GM21529 (cell line): ENCODE measurements around the gene SNRPA.
"Not testable (repeated sequence)": the region's sequence is repeated elsewhere in the genome, so short reads cannot be mapped to it uniquely, and the experiment has no call there.

Source experiments
- ATAC-seq: cut with Tn5 transposase; IDR thresholded peaks from one replicate; pipeline ENCODE4 v1.9.1; 2021; ENCODE audit not compliant: unreplicated experiment

The SNRPA gene

DNA sequence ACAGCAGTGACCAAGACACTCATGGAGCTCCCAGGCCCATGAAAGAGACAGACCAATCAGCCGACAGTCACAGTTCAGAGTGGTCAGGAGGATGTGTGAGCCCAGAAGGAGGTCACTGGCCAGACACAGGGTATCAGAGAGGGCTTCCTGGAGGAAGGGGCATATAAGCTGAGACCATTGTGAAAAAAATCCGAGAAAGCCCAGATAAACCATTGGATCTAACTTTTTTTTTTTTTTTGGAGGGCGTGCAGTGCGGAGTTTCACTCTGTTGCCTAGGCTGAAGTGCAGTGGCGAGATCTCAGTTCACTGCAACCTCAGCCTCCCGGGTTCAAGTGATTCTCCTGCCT lies 29.9 kb upstream of the SNRPA start:
- ATAC-seq = no peak

DNA sequence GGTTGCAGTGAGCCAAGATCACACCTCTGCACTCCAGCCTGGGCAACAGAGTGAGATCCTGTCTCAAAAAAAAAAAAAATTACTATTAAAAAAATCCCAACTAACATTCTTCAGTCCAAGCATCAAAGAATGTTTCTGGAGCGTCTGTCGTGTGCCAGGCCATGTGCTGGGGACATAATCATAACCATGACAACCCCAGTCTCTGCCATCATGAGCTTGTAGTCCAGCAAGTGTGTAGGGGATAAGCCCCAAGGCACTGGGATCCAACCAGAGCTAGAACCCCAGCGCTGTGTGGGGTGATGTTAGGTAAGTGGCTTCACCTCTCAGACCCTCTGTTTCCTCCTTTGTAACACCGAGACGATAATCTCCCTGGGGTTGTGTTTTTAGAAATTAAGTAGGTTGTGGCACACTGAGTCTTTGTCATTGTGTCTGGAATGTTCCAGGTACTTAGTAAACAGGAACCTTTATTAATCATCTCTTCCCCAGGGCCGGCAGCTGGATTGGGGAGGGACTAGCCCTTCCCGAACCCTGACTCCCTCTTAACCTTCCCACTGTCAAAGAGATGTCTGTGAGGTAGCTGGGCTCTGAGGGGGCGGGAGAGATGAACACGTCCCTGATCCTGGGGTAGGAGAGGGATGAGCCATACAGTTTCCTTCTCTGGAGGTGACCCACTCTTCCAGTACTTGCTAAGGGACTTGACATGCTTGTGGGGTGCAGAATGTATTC lies 28.9 kb upstream of the SNRPA start:
- ATAC-seq = no peak

DNA sequence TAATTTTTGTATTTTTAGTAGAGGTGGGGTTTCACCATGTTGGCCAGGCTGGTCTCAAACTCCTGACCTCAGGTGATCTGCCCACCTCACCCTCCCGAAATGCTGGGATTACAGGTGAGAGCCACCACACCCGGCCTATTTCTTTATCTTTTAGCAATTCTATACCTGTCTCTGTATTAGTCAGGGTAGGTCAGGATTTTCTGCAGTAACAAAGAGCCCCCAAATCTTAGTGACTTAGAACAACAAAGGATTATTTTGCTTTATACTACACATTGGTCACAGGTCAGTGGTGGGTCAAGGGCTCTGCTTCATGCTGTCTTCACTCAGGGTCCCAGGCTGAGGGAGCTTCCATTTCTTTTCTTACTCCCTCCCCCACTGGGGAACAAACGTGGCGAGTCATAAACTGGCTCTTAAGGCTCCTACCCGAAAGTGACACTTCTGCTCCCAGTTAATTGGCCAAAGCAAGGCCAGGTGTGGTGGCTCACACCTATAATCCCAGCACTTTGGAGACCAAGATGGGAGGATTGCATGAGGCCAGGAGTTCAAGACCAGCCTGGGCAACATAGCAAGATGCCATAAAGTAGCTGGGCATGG lies 27.2 kb upstream of the SNRPA start:
- ATAC-seq = no peak

DNA sequence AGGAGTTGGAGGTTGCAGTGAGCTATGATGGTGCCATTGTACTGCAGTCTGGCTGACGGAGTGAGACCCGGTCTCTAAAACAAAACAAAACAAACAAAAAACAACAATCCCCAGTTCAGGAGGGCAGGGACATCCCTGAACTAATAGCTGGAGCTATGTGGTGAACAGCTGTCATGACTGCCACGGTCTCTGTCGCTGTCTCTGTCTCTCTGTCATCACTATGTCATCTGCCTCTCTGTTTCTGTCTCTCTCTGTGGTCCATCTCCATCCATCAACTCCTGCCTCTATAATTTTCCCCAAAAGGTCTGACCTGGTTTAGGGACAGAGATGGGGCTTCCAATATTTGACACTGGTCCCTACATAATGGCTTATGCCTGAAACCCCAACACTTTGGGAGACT lies 26.7 kb upstream of the SNRPA start:
- no peak for ATAC-seq

DNA sequence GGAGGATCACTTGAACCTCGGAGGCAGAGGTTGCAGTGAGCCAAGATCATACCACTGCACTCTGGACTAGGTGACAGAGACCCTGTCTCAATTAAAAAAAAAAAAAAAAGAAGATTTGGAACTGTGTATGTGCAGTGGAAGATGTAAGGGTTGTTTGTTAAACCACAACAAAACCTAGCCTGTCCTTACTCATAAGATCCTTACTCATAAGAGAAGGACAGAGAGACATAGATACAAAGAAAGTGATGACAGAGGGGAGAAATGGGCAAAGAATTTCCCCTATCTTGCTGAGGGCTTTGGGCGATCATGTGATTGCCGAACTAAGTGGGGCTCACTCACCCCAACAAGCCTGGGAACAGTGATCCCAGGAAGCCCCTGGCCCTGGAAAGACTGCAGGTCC lies 26.1 kb upstream of the SNRPA start:
- ATAC-seq = no peak

DNA sequence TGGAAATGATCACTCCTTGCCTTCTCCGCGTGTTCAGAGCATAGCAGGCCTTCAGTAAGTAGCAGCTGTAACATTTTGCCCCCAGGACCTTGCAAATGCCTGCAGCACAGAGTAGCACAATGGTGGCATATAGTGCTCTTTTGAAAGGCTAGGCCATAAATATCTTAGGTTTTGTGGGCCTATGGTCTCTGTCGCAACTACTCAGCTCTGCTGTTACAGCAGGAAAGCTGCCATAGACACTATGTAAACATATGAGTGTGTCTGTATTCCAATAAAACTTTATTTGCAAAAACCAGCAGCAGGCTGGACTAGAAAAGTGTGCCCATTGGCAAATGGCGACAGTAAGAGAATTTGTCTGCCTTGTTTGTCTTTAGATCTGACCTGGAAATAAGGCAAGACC lies 24.7 kb upstream of the SNRPA start:
- no peak for ATAC-seq

DNA sequence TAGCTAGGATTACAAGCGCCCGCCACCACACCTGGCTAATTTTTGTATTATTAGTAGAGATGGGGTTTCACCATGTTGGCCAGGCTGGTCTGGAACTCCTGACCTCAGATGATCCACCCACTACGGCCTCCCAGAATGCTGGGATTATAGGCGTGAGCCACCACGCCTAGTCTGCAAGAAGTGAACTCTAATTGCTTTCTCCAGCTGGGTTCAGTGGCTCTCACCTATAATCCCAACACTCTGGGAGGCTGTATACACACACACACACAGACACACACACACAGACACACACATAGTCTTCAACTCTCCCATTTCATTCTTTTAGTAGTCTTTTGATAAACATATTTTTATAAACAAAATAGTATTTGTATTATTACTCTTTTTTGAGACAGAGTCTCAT lies 20.9 kb upstream of the SNRPA start:
- ATAC-seq = not testable (repeated sequence)

DNA sequence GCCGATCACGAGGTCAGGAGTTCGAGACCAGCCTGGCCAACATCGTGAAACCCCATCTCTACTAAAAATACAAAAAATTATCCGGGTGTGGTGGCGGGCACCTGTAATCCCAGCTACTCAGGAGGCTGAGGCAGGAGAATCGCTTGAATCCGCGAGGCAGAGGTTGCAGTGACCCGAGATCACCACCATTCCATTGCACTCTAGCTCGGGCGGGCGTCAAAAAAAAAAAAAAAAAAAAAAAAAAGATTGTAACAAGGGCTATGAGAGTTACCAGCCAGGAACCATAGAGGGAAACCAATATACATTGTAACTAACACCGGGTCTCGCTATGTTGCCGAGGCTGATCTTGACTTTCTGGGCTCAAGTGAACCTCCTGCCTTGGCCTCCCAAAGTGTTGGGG lies 18.7 kb upstream of the SNRPA start:
- ATAC-seq = not testable (repeated sequence)

DNA sequence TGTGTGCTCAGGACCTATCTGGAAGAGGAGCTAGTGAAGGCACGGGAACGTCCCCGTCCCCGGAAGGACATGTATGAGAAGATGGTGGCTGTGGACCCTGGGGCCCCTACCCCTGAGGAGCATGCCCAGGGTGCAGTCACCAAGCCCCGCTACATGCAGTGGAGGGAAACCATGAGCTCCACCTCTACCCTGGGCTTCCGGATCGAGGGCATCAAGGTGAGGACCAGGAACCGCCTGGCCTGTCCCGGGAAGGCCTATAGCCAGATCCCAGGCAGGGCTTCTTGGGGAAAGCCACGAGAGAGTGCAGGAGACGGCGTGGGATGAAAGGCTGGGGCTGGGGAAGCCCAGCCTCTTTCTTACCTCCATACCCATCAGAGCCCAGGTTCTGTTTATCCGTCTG lies 17.9 kb upstream of the SNRPA start:
- no peak for ATAC-seq

DNA sequence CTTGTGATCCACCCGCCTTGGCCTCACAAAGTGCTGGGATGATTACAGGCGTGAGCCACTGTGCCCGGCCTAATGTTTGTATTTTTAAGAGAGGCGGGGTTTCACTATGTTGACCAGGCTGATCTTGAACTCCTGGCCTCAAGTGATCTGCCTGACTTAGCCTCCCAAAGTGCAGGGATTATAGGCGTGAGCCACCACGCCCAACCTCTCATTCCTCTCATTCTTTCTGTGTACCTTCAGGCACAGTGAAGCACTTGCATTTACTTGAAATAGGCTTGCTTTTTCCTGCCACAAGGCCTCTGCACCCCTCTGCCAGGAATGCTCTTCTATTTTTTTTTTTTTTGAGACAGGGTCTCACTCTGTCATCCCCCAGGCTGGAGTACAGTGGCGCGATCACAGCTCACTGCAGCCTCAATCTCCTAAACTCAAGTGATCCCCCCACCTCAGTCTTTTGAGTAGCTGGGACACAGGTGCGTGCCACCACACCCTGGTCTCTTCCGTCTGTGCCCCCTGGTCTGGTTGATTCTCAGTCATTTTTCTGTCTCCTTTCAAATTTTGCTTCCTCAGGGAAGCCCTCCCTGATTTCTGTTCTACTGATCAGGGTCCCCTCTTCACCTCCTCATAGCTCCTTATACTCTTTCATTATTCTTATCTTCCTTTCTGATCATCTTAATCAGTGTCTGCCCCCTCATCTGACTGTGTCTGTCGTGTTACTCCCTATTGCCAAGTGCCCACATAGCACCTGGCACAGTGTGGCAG lies 15.8 kb upstream of the SNRPA start:
- no peak for ATAC-seq

DNA sequence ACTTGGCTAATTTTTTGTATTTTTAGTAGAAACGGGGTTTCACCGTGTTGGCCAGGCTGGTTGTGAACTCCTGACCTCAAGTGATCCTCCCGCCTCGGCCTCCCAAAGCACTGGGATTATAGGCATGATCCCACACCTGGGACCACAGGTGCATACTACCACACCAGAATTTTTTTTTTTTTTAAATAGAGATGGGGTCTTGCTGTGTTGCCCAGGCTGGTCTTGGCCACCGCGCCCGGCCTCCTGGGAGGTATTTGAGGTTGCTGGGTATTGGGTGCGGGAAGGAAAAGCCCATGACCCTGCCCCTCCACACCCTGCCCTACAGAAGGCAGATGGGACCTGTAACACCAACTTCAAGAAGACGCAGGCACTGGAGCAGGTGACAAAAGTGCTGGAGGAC lies 14.3 kb upstream of the SNRPA start:
- no peak for ATAC-seq

DNA sequence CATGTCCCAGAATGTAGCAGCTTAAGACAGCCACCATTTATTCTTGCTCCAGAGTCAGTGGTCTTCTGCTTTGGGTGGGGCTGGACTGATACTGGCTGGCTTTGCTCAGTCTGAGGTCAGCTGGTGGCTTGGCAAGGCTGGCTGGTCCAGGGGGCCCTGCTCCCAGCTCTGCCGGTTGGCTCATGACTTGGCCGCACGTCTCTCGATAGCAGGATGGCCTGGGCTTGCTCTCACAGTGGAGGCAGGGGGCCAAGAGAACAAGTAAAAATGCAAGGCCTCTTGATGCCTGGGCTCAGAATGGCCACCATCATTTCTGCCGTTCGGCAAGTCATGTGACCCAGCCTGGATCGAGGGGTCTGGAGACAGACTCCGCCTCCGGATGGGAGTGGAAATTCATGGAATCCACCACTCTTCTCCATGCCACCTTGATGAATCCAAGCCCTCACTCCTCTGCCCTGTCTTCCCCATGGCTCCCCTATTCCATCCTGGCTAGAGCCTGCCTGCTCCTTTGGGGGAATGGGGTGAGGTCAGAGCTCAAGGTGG lies 13.8 kb upstream of the SNRPA start:
- ATAC-seq = no peak

DNA sequence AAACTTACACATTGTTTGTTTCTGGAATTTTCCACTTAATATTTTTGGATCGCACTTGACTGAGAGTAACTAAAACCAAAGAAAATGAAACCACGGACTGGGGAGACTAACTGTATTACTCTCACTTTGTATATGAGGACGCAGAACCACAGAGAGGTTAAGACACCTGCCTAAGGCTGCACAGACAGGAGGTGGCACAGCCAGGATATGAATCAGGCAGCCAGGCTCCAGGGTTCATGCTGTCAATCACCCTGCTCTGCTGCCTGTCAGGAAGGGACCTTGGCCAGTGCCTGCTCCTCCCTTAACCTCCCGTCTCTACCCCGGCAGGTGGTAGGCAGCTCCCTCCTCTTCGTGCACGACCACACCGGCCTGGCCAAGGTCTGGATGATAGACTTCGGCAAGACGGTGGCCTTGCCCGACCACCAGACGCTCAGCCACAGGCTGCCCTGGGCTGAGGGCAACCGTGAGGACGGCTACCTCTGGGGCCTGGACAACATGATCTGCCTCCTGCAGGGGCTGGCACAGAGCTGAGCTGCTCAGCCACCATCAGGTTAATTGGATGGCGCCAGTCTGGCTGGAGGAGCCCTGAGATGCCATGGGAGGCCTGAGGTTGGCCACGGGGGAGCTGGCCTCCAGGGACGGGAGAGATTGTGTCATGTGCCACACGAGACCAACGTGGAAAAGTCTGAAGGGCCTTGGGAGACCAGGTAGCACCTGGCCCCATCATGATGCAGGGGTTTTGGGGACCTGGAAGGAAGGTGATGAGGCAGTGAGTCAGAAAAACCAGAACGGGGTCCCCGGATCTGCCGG lies 11.8 kb upstream of the SNRPA start:
- no peak for ATAC-seq

DNA sequence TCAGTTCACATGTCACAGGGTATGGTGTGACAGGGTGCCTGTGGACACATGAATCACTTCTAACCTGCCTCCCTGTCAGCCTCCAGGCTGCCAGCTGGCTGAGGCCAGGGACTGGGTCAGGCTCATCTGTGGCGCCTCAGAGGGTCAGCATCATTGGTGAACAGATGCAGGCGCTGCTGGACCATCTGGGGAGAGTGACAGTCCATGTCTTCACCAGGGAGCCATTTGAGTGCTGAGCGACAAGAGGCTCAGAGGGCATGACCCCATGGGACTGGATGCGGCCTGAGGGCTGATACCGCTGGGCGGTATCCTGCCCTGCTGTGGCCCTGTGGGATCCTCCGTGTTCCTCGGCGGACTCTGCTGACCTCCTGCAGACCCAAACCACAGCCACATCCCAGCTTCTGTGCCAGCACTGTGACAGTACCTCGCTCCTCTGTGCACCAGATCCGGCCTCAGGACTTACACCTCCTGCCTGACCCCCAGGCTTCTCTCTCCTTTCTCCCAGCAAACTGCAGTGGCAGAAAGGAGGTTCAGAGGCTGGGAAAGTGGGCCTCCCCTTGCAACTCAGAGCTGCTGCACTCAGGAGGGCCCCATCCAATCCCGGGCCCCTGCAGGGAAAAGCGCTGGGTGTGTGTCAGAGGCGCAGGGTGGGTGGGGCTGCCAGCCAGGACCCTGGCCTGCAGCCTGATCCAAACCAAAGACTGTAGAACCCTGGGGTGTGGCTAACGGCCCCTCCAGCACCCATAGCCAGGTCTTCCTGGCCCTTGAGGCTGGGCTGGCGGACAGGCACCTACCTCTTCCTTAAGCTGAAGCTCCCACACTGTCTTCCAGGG lies 10.9 kb upstream of the SNRPA start:
- ATAC-seq = no peak

DNA sequence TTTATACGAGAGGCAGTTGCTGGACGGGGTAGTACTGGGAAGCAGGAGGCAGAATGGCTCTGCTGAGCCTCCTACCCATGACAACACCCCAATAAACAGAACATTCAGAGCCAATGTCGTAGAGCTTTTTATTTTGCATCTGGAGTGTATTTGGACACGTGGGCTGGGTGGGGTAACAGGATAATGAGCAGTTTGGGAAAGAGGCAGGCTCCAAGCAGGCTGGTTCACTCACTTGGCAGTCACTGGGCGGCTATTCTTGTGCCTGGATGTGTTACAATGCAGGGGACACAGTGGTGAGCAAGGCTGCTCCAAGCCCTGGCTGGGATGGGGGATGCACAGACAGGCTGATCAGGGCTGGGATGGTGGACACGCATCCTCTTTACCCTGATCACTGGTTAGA lies 10.3 kb upstream of the SNRPA start:
- ATAC-seq = no peak

DNA sequence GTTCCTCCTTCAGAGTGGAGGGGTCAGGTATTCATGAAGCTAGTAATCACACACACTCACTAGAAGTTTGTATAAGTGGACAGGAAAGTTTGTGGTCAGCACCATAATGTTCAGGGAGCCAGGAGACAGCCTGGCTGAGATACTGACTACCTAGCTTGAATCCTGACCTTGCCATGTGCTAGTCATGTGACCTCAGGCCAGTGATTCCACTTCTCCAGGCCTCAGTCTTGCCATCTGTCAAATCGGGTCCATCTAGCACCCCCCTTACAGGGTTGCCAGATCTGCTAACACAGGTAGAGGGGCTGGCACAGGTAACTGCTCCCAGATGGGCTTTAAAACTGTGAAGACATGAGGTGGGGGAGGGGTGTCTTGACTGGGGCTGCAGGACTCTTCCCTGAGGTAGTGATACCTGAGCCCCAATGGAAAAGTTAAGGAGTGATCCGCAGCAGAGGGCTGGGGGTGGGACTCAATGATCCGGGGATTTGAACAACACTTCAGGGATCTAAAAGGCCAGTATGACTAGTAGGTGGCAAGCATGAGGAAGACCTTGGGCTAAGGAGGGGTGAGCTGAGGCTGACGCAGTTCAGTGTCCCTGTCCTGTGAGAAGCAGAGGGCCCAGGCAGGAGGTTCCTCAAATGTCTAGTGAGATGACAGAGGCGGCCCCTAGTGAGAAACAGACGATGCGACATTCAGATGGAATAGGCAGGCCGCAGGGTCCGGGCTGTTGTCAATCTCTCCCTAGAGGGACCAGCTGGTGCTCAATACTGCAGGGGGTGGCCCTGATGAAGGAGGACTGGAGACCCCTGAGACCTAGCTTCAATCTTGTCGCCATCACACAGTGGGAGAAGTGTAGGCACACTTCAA lies 9.2 kb upstream of the SNRPA start:
- ATAC-seq = no peak

DNA sequence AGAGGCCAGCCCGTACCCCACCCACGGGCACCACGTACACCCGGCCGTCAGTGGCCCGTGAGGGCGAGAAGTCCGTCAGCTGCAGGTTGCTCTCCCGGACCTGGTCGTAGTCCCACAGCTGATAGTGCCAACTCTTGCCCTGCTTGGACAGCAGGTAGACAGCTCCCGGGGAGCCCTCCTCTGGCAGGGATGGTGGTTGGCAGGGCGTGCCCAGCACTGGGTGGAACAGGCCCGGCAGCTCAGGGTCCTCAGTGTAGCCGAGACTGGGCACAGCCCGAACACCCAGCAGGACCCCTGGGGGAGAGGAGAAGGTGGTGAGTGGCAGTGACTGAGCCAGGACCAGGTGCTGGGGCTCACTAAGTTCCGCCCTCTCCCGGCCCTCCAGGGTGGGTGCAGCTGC lies 8.5 kb upstream of the SNRPA start:
- no peak for ATAC-seq

DNA sequence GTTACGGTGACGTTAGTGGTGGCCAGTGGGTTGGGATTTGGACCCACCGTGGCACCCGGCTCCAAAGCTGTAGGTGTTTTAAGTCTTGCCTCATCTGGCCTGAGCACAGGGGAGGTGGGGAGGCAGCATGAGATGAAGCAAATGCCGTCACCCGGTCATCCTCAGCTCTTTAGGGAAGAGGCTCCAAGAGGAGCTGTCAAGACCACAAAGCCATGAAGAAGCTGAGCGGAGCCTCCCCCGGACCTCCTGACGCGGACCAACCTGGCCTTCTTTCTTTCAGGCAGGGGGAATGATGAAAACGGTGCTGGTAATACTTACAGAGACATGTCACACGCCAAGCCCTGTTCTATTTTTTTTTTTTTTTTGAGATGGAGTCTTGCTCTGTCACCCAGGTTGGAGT lies 8.1 kb upstream of the SNRPA start:
- no peak for ATAC-seq

DNA sequence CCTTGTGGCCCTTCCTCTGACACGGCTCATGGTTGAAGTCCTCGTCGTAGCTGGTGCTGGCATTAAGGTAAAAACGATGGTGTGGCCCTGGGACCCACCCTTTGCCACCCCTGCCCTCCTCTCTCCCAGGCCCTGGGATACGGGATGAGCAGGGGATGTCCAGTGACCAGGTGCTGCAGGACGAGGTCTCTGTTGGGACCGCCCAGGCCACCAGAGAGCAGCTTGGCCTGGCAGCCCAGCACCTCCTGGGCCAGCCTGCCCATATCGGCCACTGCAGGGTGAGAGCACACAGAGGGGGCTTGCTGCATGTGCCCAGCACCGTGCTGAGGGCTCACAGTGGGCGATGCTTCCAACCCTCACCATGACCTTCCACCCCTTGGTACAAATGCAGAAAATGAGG lies 7.1 kb upstream of the SNRPA start:
- ATAC-seq = no peak
